Stimulated activated CD4-positive, alpha-beta T cell treated with anti-CD3 and anti-CD28 coated beads, Interleukin-12 subunit alpha, Interleukin-12 subunit beta, amount 100 ng/mL, for 4 hours (primary cell): ENCODE results near the gene KCNMB1.

Experiments used
- DNase-seq: peaks from one replicate; pipeline ENCODE4 v3.0.0-alpha.2; 2020

KCNMB1 gene

DNA sequence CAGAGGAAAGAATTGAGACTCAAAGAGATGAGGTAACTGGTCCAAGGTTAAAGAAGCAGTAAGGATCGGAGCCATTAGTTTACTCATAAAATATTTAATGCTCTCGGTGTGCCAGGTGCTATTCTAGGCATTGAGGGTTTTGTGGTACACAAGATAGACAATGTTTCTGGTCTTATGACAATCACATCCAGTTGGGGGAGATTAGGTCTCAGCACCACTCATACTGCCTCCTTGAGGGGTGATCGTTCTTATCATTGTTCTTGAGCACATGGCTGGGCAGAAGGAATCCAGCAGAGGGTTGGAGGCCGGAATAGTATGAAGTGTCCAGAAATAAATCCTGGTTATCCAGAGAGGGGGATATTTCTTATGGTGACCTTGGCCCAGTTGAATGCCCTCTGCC is 50.9 kb downstream of the KCNMB1 start:
- DNase-seq: no peak

- no peak for DNase-seq
These were observed 52.0 kb downstream of the KCNMB1 start for GRCh38 chr5:170337045-170337733.

- DNase-seq: no peak
These were observed 53.1 kb downstream of the KCNMB1 start for GRCh38 chr5:170336065-170336464.

GRCh38 chr5:170334626-170335025 is 54.5 kb downstream of the KCNMB1 start:
- peak; percentile 35 for DNase-seq

DNA sequence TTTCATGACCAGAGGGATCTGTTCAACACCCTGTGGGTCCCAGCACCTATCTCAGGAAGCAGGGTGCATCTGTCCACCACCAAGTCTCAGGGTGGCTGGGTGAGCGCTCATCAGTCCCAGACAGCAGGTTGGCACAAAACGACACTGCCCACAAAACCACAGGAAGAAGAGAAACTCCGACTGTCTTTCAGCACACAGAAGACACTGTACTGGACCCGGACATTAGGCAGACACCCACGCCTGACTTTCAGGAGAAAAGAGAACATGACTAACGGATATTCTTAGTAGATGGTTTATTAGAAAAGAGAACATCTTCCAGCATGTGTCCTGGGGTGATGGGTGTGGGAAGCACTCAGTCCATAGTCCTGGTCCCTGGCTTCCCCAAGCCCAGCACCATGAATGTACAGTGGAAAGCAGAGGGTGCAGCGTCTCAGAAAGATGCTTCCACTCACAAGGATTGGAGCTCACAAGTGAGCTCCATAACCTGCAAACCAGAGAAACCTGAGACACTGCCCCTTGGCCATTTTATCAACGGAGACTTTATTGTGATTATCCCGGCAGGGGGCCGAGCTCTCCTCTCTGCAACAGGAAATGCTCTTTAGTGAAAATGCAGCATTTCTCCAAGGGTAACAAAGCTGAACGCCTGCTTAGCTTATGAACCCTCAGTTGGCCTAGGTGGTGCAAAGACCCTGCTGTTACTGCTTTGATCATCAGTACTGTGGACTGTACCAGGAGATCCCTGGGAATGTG is 55.8 kb downstream of the KCNMB1 start:
- peak; percentile 47 for DNase-seq

DNA sequence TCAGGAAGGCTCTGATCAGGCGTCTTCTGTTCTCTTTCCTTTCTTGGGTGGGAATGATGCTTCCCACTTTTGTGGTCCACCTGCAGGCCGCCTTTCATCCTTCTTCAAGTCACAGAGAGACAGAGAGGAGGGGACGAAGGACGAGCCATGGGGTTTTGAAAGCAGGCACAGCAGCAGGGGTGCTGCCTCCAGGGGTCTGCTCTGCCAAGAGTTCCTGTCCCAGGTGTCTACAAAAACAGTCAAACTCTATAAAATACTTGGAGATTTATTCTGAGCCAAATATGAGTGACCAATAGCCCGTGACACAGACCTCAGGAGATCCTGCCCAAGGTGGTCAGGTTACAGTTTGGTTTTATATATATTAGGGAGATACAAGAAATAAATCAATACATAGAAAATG is 57.1 kb downstream of the KCNMB1 start:
- DNase-seq: no peak

GRCh38 chr5:170330568-170331054 is 58.6 kb downstream of the KCNMB1 start:
- DNase-seq: no peak

DNA sequence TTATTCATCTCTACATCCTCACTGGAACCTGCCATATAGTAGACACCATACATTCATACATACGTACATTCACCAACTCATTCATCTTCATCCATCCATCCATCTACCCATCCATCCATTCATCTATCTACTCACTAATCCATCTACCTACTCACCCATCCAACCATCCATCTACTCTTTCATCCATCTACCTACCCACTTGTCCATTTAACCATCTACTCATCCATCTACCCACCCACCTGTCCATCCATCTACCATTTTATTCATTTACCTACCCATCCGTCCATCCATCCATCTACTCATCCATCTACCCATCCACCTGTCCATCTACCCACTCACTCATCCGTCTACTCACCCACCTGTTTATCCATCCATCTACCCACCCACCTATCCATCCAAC is 59.6 kb downstream of the KCNMB1 start:
- no peak for DNase-seq

- DNase-seq: no peak
These were observed 61.3 kb downstream of the KCNMB1 start for GRCh38 chr5:170327829-170328228.

DNA sequence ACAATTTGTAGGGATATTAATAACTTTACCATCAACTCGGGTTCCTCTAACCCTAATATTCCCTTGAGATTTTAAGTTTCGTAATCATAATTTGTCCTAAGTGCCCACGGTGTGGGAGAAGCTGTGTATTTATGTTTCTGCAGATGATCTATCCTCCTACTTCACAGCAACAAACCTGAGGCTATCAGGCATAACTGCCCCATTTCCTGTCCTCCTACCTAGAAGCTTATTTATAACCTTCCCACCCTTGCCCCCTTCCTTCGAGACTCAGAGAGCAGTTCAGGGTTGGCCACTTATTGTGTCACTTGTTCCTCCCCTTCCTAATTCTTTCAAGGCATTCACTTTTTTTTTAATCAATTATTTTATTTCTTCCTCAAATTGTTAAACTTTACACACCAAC is 62.0 kb downstream of the KCNMB1 start:
- DNase-seq: no peak
